ENCODE measurements around the gene SHBG.
"Not testable (repeated sequence)": the region's sequence is repeated elsewhere in the genome, so short reads cannot be mapped to it uniquely, and the experiment has no call there.

Gene SHBG

GRCh38 chr17:7611635-7612293 is 18.2 kb upstream of the SHBG start:
- no peak for DNase-seq (ENCODE audit: low read depth)

DNA sequence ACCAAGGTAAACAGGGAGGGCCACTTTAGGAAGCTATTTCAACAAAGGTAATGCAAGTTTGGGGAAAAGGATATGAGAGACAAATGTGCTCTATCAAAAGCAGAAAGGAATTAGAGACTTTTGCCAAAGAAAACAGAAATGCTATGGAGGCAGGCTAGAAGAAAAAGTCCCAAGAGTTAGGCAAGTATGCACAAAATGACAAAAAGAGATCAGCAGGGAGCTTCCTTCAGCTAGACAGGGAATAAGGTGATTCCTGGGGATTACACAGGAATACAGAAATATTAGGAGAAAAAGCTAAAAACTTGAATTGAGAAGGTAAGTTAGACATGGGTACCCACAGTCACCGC is 17.7 kb upstream of the SHBG start:
- DNase-seq (ENCODE audit: low read depth): no peak

GRCh38 chr17:7613769-7614424 is 16.0 kb upstream of the SHBG start:
- no peak for DNase-seq (ENCODE audit: low read depth)

DNA sequence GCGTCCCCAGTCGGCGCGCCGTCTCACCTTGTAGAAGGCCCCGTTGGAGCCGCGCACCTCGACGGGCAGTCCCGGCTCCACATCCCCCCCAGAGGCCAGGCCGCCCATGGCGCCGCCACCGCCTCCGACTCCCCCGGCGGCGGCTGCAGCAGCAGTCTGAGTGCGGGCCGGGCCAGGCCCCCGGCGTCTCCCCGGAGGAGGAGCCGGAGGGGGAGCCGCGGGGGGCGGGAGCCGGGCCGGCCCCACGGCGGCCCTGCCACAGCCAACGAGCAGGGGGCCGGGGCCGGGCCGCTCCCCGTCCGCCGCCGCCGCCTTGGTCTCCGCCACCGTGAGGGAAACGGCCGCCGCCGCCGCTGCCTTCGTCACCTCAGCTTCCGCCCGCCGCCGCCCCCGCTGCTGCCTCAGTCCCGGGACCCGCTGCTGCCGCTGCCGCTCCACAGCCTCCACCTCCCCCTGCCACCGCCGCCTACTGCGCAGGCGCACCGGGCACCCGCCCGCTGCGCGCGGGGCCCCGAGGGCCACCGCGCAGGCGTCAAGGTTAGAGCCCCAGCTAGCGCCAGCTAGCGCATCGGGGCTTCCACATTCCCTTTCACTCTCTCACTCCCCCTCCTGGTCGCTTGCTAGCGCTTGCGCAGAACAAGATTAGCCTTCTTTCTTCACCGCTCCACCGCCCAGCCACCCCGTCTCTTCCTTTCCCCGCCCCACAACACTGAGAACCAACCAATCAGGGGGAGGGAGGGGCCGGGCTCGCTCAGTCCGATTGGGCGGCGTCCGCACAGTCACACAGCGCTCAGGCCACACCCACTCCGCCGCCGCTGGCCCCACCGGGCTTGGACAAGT is 15.3 kb upstream of the SHBG start, which contains the start of gene FXR2:
Gene FXR2, minus strand, starts transcription at position 473 of the 840 bp plus-strand sequence. Its CDS starts 365 bp downstream, at position 108.
- peak; percentile 98 for DNase-seq (ENCODE audit: low read depth)

GRCh38 chr17:7615265-7615747 is 14.6 kb upstream of the SHBG start:
- no peak for DNase-seq (ENCODE audit: low read depth)

- DNase-seq (ENCODE audit: low read depth): no peak
These were observed 11.3 kb upstream of the SHBG start for GRCh38 chr17:7618608-7619007.

DNA sequence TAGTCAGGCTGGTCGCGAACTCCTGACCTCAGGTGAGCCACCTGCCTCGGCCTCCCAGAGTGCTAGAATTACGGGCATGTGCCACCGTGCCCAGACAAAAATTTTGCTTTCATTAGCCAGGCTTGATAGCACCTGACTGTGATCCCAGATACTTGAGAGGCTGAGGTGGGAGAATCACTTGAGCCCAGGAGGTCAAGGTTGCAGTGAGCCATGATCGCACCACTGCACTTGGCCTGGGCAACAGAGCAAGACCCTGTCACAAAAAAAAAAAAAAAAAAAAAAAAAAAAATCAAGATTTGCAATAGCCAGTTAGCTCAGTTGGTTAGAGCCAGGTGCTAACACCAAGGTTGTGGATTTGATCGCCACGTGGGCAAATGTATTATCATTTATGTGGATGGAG is 9.1 kb upstream of the SHBG start:
- no peak for DNase-seq (ENCODE audit: low read depth)

GRCh38 chr17:7623661-7624060 is 6.3 kb upstream of the SHBG start:
- DNase-seq (ENCODE audit: low read depth): no peak

- not testable (repeated sequence) for DNase-seq (ENCODE audit: low read depth)
These were observed 4.2 kb upstream of the SHBG start for GRCh38 chr17:7625749-7626148.

DNA sequence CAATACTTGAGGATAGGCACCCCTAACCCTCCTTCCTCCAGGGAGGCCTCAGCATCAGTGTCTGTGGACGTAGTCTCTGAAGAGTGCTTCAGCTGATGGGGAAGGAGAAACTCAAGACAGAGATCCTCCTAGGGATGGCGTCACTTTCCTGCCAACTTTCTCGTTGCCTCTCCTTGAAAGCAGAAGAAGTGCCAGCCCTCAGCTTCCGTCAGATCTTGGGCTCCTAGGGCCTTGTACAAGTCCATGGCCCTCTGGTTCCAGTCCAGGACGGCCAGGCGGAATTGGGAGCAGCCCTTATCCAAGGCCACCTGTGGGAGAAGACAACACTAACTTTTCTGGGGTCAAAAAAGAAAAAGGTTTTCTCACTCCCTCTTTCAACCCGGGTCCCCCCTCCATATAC is 3.6 kb upstream of the SHBG start:
- DNase-seq (ENCODE audit: low read depth): no peak

DNA sequence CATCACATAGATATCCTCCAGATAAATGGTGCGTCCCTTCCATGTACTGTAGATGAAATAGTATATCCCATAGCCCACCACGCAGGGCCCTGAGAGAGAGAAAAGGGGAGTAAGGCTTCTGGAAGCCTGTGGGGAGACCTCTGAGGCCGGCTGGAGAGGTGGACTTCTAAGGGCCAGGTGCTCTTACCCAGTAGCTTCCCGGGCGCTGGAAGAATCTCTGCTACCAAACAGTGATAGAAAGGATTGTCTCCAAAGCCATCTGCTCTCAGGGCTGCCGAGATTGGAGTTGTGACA is 3.0 kb upstream of the SHBG start:
- DNase-seq (ENCODE audit: low read depth): no peak

DNA sequence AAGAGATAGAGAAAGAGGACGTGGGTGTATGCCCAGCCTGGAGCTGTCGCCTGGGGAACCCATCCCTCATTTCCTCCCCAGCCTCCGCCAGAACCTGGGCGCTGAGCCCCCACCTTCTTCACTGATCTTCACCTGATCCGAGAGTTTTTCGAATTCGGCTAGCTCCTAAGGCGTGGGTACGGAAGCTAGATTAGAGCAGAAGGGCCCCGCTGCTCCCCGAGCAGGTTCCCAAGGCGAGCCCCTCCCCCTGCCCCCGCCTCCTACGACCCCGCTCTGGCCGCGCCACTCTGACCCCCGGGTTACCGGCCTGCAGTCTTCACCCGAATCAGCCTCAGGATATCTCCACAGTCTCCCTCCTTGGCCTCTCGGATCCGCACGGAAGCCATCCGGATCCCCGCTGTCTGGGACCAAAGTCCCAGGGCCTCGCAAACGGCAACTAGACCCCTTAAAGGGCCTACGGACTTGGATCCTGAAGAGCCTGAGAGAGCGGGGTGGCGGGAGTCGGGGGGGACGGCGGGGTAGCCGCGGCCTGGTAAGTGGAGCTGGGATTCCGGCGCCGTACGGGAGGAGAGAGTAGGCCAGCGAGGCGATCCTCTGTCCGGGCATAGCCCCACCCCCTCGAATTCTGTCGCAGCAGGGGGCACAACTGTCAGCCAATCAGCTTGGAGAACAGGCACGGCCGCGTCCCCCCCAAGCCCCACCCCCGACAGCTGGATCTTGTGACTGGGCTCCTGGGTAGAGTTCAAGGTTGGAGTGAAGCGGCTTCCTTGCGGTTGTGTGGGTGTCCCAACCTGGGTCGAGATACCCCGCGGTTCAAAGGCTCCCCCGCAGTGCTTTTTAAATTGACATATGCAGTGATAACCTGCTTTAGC is 2.4 kb upstream of the SHBG start, which contains the start of gene SAT2:
Gene SAT2, minus strand, starts transcription at position 572 of the 872 bp plus-strand sequence. Its CDS starts 186 bp downstream, at position 386.
- DNase-seq (ENCODE audit: low read depth): peak; percentile 79

- DNase-seq (ENCODE audit: low read depth): no peak
These were observed 1.8 kb downstream of the SHBG start for GRCh38 chr17:7631398-7632380.

DNA sequence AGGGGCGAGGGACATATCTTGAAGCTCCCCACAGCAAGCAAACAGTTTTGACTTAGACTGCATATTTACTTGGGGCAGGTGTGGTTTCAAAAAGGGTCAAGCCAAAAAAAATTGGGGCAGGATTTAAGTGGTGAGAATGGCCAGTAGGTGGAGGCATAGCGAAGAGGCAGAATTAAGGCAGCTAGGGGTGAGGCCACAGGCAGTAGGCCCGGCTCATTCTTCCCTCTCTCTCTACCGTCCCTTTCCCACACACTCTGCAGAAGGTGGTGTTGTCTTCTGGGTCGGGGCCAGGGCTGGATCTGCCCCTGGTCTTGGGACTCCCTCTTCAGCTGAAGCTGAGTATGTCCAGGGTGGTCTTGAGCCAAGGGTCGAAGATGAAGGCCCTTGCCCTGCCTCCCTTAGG is 2.6 kb downstream of the SHBG start:
- DNase-seq (ENCODE audit: low read depth): no peak

- DNase-seq (ENCODE audit: low read depth): no peak
These were observed 3.2 kb downstream of the SHBG start for GRCh38 chr17:7633093-7633492.

DNA sequence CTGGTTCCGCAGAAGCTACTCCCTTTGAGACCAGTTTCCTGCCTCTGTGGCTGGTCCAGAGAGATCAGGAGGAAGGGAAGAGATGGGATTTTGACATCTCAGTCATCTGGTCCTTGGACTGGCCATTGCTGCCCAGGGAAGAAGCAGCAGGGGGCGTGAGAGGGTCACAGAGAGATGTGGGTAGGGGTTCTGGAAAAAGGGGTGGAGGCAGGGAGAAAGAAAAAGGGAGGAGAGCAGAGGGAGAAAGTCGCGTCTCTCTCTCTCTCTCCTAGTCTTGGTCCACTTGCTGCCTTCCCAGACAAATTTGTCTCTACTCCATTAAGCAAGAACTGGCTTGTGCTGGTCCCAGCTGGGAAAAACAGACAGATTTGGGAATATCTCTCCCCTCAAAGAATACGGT is 4.4 kb downstream of the SHBG start:
- no peak for DNase-seq (ENCODE audit: low read depth)

DNA sequence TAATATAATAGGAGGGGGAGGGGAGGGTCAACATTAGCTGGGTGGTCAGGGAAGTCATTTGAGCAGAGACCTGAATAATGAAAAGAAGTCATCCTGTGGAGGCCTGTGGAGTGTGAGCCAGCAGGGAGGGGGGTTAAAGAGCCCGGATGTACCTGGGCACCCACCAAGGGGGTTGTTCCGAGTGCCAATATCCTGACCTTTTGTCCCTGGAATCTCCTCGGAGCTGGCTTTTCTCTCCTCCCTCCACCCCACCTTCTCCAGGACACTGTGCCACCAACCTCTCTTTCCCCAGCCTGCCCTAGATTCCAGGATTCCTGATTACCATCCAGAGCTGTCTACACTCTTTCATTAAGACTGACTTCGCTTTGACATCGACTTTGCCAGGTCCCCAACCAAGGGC is 6.2 kb downstream of the SHBG start:
- DNase-seq (ENCODE audit: low read depth): no peak

DNA sequence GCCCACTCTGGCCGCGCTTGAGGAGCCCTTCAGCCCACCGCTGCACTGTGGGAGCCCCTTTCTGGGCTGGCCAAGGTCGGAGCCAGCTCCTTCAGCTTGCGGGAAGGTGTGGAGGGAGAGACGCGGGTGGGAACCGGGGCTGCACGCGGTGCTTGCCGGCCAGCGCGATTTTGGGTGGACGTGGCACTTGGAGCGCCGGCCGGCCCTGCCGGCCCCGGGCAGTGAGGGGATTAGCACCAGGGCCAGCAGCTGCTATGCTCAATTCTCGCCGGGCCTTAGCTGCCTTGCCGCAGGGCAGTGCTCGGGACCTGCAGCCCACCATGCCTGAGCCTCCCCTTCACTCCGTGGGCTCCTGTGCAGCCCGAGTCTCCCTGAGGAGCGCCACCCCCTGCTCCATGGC is 10.8 kb downstream of the SHBG start:
- DNase-seq (ENCODE audit: low read depth): no peak

DNA sequence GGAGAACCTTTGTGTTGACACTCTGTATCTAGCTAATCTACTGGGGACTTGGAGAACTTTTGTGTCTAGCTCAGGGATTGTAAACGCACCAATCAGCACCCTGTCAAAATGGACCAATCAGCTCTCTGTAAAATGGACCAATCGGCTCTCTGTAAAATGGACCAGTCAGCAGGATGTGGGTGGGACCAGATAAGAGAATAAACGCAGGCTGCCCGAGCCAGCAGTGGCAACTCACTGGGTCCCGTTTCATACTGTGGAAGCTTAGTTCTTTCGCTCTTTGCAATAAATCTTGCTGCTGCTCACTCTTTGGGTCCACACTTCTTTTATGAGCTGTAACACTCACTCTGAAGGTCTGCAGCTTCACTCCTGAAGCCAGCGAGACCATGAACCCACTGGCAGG is 11.7 kb downstream of the SHBG start:
- DNase-seq (ENCODE audit: low read depth): not testable (repeated sequence)

DNA sequence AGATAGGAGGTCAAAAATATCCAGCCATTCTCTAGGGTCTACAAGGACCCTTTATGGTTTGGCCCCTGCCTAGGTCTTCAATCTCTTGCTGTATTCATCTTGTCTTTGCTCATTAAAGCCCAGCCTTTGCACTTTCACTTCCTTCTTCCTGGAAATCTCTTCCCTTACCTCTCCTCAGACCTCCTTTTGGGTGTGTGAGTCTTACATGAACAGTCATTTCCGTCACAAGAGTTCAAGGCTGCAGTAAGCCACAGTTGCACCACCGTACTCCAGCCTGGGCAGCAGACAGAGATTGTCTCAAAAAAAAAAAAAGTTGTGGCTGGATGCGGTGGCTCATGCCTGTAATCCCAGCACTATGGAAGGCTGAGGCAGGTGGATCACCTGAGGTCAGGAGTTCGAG is 14.8 kb downstream of the SHBG start:
- no peak for DNase-seq (ENCODE audit: low read depth)

DNA sequence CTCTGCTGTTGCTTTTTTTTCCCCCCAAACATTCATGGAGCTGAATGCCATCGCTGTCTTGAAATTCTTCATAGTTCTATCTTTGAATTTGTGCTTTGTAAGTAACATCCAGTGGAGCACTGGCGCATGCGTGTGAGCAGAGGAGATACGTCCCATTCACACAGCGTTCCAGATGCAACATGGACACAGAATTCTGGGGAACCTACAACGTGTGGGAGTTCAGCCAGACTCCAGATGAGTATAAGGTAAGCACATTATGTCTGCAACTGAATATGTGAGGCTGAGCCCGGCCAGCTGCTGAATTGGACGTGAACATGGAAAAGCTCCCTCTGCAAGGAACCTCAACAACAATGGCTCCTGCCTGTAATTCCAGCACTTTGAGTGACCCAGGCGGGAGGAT is 16.5 kb downstream of the SHBG start:
- no peak for DNase-seq (ENCODE audit: low read depth)

Measured in stimulated activated CD4-positive, alpha-beta T cell treated with anti-CD3 and anti-CD28 coated beads, Interleukin-2, amount 100 ng/mL, for 4 hours (primary cell).